Upper lobe of left lung (tissue), 6 donors: ENCODE results near the gene ST14. TPM values are rescaled to one million over a fixed set of nuclear protein-coding genes. Genes with fewer than 3 reads are reported as not detected.

ENCODE experiments used
- ATAC-seq, 2 donors: fragments of 200-7000 bp; cut with Tn5 transposase; one replicate each; pipeline ENCODE4 v1.9.1; 2022; ENCODE audit warnings: mild to moderate bottlenecking in 2 of 2, moderate library complexity in 2 of 2; ENCODE audit not compliant: low FRiP score in 2 of 2
- DNase-seq, 2 donors: peaks; one replicate each; pipeline ENCODE4 v3.0.0-alpha.2; 2019 to 2020
- H3K27ac ChIP-seq, 4 donors: fragments of 200-600 bp; sonication (generic); one replicate each; pipeline ENCODE4 v1.5.1; 2016 to 2019
- H3K27me3 ChIP-seq, 4 donors: fragments of 200-600 bp; sonication (generic); one replicate each; pipeline ENCODE4 v1.5.1; 2017 to 2019
- H3K36me3 ChIP-seq, 4 donors: fragments of 200-600 bp; sonication (generic); one replicate each; pipeline ENCODE4 v1.5.1; 2016 to 2019
- H3K4me1 ChIP-seq, 4 donors: fragments of 200-600 bp; sonication (generic); one replicate each; pipeline ENCODE4 v1.5.1; 2018 to 2019
- H3K4me3 ChIP-seq, 4 donors: fragments of 200-600 bp; sonication (generic); one replicate each; pipeline ENCODE4 v1.5.1; 2017 to 2019; ENCODE audit warnings: mild to moderate bottlenecking in 2 of 4, moderate library complexity in 1 of 4
- H3K9me3 ChIP-seq, 4 donors: fragments of 200-600 bp; sonication (generic); one replicate each; pipeline ENCODE4 v1.5.1; 2018 to 2019
- CTCF ChIP-seq, 6 experiments: fragments of 450-650 bp in 4 of 6; fragments of 200-600 bp in 2 of 6; sonication (generic) in 2 of 6; IDR thresholded peaks; one replicate each; pipeline ENCODE4 v1.5.1; 2016 to 2019; ENCODE audit warnings: antibody characterized with exemption in 6 of 6
- EP300 ChIP-seq, 4 donors: sonication (generic); formaldehyde crosslinking; IDR thresholded peaks; one replicate each; pipeline ENCODE4 v1.5.1; 2017; ENCODE audit warnings: antibody characterized with exemption in 4 of 4, control low read depth in 2 of 4
- POLR2A ChIP-seq, 4 donors: fragments of 450-650 bp; IDR thresholded peaks; one replicate each; pipeline ENCODE4 v1.5.1; 2016 to 2017; ENCODE audit warnings: antibody characterized with exemption in 4 of 4, mild to moderate bottlenecking in 2 of 4
- POLR2AphosphoS5 ChIP-seq, 2 donors: sonication (generic); formaldehyde crosslinking; IDR thresholded peaks; one replicate each; pipeline ENCODE4 v1.5.1; 2017; ENCODE audit warnings: antibody characterized with exemption in 2 of 2
- WGBS, 2 donors: methylation state at CpG; one replicate each; pipeline ENCODE4 v1.1.5; 2017 to 2018; 5-methylcytosine and 5-hydroxymethylcytosine counted together
- total RNA-seq, 6 donors: library from RNA; depleted of rRNA in 4 of 6; stranded (reverse); fragments of >200 nt in 4 of 6; gene quantifications; one replicate each; pipeline versions ENCODE4 v1.1.0 to v1.2.1, GENCODE V29; 2016 to 2021
- donor health status: DM: no; HTN: no; CAD: no; lungs with moderate emphysema.
- donor health status: DM: no; HTN: yes; CAD: no; lungs with severe emphysema.

Gene ST14
- total RNA-seq, 6 donors from 2014 or later = 49.2 to 105 (median 72.1) TPM

GRCh38 chr11:130151196-130151595, 8.4 kb upstream of the ST14 start:
- WGBS, 2 donors = 80 to 91% methylated on average over 1 of the region's 1 CpG
- no peaks in the 10 kb centered on the region for H3K36me3 ChIP-seq

GRCh38 chr11:130156108-130157022, 3.2 kb upstream of the ST14 start:
- Histone ChIP-seq H3K4me1 (peaks cover 7 to 28% (median 15%) of the 10 kb centered on the region in 4 donors), H3K27me3 (peaks cover 0 to 9% (median 0%) of the 10 kb centered on the region in 4 donors), H3K9me3 (no peaks in the 10 kb centered on the region), H3K27ac (no peak overlapping the region), H3K4me3 (no peak overlapping the region), H3K36me3 (no peaks in the 10 kb centered on the region)
- DNase-seq (no peak), ATAC-seq (peak in 1 of 2 donors; percentile 51)
- 82 to 86% methylated on average over 11 of the region's 11 CpGs for WGBS, 2 donors
- TF ChIP-seq CTCF (IDR thresholded peaks at IDR 0.05) (no peak), POLR2A (IDR thresholded peaks at IDR 0.05) (no peak), EP300 (IDR thresholded peaks at IDR 0.05) (no peak), POLR2AphosphoS5 (IDR thresholded peaks at IDR 0.05) (no peak)

More at GRCh38 chr11:130151196-130151595, 8.4 kb upstream of the ST14 start:
- no peaks in the 10 kb centered on the region for H3K27me3 ChIP-seq
- no peak overlapping the region for H3K27ac ChIP-seq
- no peak for DNase-seq
- peaks cover 13 to 25% (median 15%) of the 10 kb centered on the region in 4 donors for H3K4me1 ChIP-seq
- H3K9me3 ChIP-seq = no peaks in the 10 kb centered on the region
- H3K4me3 ChIP-seq = no peak overlapping the region
- TF ChIP-seq CTCF (IDR thresholded peaks at IDR 0.05) (no peak), EP300 (IDR thresholded peaks at IDR 0.05) (no peak), POLR2A (IDR thresholded peaks at IDR 0.05) (no peak), POLR2AphosphoS5 (IDR thresholded peaks at IDR 0.05) (no peak)
- ATAC-seq = no peak

GRCh38 chr11:130157101-130157500, 2.5 kb upstream of the ST14 start:
- DNase-seq (no peak), ATAC-seq (no peak)
- WGBS, 2 donors = 89 to 91% methylated on average over 8 of the region's 8 CpGs
- TF ChIP-seq POLR2AphosphoS5 (IDR thresholded peaks at IDR 0.05) (no peak), CTCF (IDR thresholded peaks at IDR 0.05) (no peak), POLR2A (IDR thresholded peaks at IDR 0.05) (no peak), EP300 (IDR thresholded peaks at IDR 0.05) (no peak)
- H3K27me3 ChIP-seq = peaks cover 0 to 11% (median 0%) of the 10 kb centered on the region in 4 donors
- H3K36me3 ChIP-seq = no peaks in the 10 kb centered on the region
- no peaks in the 10 kb centered on the region for H3K9me3 ChIP-seq
- H3K27ac ChIP-seq = no peak overlapping the region
- H3K4me1 ChIP-seq = peaks cover 12 to 35% (median 22%) of the 10 kb centered on the region in 4 donors
- no peak overlapping the region for H3K4me3 ChIP-seq

GRCh38 chr11:130157840-130158239, 1.7 kb upstream of the ST14 start:
- H3K36me3 ChIP-seq = no peaks in the 10 kb centered on the region
- 57 to 75% methylated on average over 3 of the region's 3 CpGs for WGBS, 2 donors
- peaks cover 12 to 43% (median 29%) of the 10 kb centered on the region in 4 donors for H3K4me1 ChIP-seq
- peaks cover 0 to 11% (median 0%) of the 10 kb centered on the region in 4 donors for H3K27me3 ChIP-seq
- DNase-seq (no peak), ATAC-seq (no peak)
- no peak overlapping the region for H3K4me3 ChIP-seq
- TF ChIP-seq POLR2A (IDR thresholded peaks at IDR 0.05) = no peak
- no peak for TF ChIP-seq CTCF (IDR thresholded peaks at IDR 0.05)
- TF ChIP-seq EP300 (IDR thresholded peaks at IDR 0.05) = no peak
- no peak for TF ChIP-seq POLR2AphosphoS5 (IDR thresholded peaks at IDR 0.05)
- H3K9me3 ChIP-seq = no peaks in the 10 kb centered on the region
- H3K27ac ChIP-seq = no peak overlapping the region
